ENCODE measurements around the gene ZRSR2.

ZRSR2 gene

DNA sequence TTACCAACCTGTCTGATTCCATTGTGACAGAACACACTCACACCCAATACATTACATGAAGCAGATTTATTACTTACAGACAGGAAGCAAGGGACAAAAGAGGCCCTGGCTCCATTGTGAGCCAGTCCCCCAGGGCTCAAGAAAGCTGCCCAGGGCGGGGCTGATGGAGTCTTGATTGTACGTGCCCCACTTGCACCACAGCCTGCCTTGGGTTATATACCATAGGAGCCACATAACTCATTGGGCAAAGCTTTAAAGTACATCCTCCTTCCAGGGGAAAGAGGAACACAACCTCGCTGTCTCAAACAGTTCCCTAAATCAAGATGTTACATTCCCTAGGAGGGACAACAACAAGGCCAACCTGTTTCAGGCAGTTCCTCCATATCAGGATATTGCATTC, 3.4 kb upstream of the ZRSR2 start:
- H3K9me3 Mint-ChIP-seq = no peaks in the 10 kb centered on the region
- DNase-seq = no peak
- peaks cover 15% of the 10 kb centered on the region for H3K36me3 Mint-ChIP-seq (ENCODE audit: low read depth)
- peak overlapping the region; percentile 73 for H3K27ac Mint-ChIP-seq
- peaks cover 2% of the 10 kb centered on the region for H3K27me3 Mint-ChIP-seq (ENCODE audit: low read depth, poor library complexity)
- no peak overlapping the region for H3K4me3 Mint-ChIP-seq
- TF ChIP-seq, protein P1, sequence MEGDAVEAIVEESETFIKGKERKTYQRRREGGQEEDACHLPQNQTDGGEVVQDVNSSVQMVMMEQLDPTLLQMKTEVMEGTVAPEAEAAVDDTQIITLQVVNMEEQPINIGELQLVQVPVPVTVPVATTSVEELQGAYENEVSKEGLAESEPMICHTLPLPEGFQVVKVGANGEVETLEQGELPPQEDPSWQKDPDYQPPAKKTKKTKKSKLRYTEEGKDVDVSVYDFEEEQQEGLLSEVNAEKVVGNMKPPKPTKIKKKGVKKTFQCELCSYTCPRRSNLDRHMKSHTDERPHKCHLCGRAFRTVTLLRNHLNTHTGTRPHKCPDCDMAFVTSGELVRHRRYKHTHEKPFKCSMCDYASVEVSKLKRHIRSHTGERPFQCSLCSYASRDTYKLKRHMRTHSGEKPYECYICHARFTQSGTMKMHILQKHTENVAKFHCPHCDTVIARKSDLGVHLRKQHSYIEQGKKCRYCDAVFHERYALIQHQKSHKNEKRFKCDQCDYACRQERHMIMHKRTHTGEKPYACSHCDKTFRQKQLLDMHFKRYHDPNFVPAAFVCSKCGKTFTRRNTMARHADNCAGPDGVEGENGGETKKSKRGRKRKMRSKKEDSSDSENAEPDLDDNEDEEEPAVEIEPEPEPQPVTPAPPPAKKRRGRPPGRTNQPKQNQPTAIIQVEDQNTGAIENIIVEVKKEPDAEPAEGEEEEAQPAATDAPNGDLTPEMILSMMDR (IDR thresholded peaks at IDR 0.05) = no peak
- no peaks in the 10 kb centered on the region for H3K4me1 Mint-ChIP-seq

- no peak overlapping the region for H3K4me3 Mint-ChIP-seq
- TF ChIP-seq, protein P1 (IDR thresholded peaks at IDR 0.05) = no peak
- DNase-seq = no peak
- H3K36me3 Mint-ChIP-seq (ENCODE audit: low read depth) = peaks cover 20% of the 10 kb centered on the region
- H3K27ac Mint-ChIP-seq = no peak overlapping the region
- peaks cover 2% of the 10 kb centered on the region for H3K27me3 Mint-ChIP-seq (ENCODE audit: low read depth, poor library complexity)
- no peaks in the 10 kb centered on the region for H3K9me3 Mint-ChIP-seq
- H3K4me1 Mint-ChIP-seq = peaks cover 9% of the 10 kb centered on the region
Measured at GRCh38 chrX:15790769-15791290, 546 bp downstream of the ZRSR2 start.

DNA sequence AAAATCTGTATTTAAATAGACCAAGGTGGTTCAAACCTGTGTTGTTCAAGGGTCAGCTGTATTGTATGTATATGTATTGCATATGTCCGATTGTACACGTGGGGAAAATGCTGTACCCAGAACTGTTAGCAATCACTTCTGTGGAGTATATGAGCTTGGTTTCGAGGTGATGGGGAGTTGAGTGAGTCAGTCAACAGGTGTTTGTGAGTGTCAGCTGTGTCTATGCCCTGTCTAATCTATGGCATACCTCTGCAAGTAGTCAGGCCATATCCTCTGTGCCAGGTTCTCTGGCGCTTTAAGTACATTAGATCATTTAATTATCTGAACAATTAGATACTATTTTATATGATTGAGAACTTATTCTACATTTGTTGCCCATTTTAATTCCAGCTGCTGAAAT, 7.4 kb downstream of the ZRSR2 start:
- Mint-ChIP-seq H3K27me3 (ENCODE audit: low read depth, poor library complexity) (no peaks in the 10 kb centered on the region), H3K4me1 (peaks cover 6% of the 10 kb centered on the region), H3K4me3 (no peak overlapping the region), H3K36me3 (ENCODE audit: low read depth) (peaks cover 62% of the 10 kb centered on the region), H3K27ac (no peak overlapping the region), H3K9me3 (no peaks in the 10 kb centered on the region)
- TF ChIP-seq, protein P1 (IDR thresholded peaks at IDR 0.05) = no peak
- DNase-seq = no peak

- peaks cover 60% of the 10 kb centered on the region for H3K36me3 Mint-ChIP-seq (ENCODE audit: low read depth)
- no peaks in the 10 kb centered on the region for H3K4me1 Mint-ChIP-seq
- DNase-seq = no peak
- H3K27me3 Mint-ChIP-seq (ENCODE audit: low read depth, poor library complexity) = no peaks in the 10 kb centered on the region
- no peaks in the 10 kb centered on the region for H3K9me3 Mint-ChIP-seq
- H3K4me3 Mint-ChIP-seq = no peak overlapping the region
- TF ChIP-seq, protein P1 (IDR thresholded peaks at IDR 0.05) = no peak
- no peak overlapping the region for H3K27ac Mint-ChIP-seq
Measured at GRCh38 chrX:15804563-15804962, 14.3 kb downstream of the ZRSR2 start.

DNA sequence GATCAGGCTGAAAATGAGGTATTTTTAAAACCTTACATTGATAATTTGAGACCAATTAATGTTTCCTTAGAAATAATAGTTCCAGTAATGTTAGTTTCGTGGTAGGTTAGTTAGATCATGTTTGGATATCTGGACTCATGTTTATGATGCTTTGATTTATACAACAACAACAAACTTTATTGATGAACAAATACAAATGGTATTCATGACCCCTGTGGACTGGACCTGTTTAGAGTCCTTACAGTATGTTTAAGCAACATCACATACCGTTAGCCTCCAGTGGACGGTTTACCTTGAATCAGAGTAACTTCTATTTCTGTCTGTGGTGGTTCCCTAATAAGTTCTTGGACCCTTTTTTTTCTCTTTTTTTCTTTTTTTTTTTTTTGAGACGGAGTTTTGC, 18.0 kb downstream of the ZRSR2 start:
- no peaks in the 10 kb centered on the region for H3K27me3 Mint-ChIP-seq (ENCODE audit: low read depth, poor library complexity)
- TF ChIP-seq, protein P1 (IDR thresholded peaks at IDR 0.05) = no peak
- H3K36me3 Mint-ChIP-seq (ENCODE audit: low read depth) = peaks cover 83% of the 10 kb centered on the region
- no peak for DNase-seq
- H3K9me3 Mint-ChIP-seq = no peaks in the 10 kb centered on the region
- no peak overlapping the region for H3K4me3 Mint-ChIP-seq
- no peak overlapping the region for H3K27ac Mint-ChIP-seq
- no peaks in the 10 kb centered on the region for H3K4me1 Mint-ChIP-seq

DNA sequence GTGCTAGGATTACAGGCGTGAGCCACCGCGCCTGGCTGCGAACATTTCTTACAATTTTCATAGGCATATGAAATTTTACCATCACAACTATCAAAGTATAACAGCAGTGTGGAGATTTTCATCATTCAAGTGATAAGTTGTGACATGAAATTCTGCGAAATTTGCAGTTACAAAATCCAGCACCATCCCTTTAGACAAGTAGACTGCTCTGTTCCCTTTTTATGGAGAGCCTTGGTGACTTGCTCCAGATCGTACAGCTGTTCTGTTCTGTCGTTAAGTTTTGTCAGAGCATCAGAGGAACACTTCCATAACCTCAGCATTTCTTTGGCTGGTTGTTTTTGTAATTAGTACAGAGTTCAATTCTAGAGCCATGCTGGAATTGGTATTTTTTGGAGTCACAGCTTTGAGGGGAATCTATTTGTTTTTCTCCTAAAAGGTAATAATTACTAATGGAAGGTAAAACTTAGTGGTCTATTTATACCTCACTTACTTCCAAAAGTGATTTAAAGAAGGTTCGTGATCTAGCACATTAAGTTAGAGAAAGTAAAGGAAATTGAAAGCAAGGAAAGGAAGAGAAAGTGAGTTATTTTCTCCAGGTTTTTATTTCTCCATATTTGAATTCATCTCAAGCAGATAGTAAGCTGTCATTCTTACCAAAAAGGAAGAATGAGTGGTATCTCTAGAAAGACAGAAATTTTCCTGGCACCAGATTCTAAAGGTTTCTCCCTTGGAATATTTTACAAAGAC, 22.1 kb downstream of the ZRSR2 start:
- TF ChIP-seq, protein P1 (IDR thresholded peaks at IDR 0.05) = no peak
- H3K36me3 Mint-ChIP-seq (ENCODE audit: low read depth) = peaks cover 77% of the 10 kb centered on the region
- H3K4me3 Mint-ChIP-seq = no peak overlapping the region
- no peaks in the 10 kb centered on the region for H3K9me3 Mint-ChIP-seq
- DNase-seq = no peak
- no peak overlapping the region for H3K27ac Mint-ChIP-seq
- H3K27me3 Mint-ChIP-seq (ENCODE audit: low read depth, poor library complexity) = no peaks in the 10 kb centered on the region
- H3K4me1 Mint-ChIP-seq = no peaks in the 10 kb centered on the region

Measured in nephron progenitor cell (in vitro differentiated cells).